ENCODE data around the gene UBL4B. TPM values are rescaled to one million over a fixed set of nuclear protein-coding genes. Genes with fewer than 3 reads are reported as not detected.

UBL4B gene
- total RNA-seq, 2 donors from 2014 or later = not detected

DNA sequence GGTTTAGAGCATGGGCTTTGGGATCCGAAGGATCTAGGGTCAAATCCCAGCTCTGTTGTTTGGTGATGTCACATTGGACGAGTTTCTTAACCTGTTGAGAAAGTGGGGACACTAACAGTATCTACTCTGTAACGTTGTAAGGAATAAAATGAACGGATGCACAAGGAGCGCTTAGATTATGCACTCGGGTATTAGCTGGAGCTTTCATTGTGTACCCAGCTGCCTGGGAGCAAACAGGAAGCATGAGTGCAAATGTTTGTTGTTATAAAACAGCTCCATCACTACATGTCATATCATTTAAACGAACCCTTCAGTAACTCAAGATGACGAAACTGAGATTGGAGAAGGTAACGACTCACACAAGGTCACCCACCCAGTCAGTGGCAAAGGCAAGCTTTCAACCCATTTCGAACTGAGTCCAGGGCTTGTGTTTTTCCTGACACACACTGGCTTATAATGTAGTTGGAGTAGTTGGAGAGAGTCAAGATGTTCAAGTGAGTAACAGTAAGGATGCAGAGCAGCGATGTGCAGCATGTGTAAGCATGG, 21.9 kb downstream of the UBL4B start:
- no peak for ATAC-seq (ENCODE audit: insufficient number of reproducible peaks, low FRiP score, low read depth)
- no peak for DNase-seq (ENCODE audit: low spot score)
- Histone ChIP-seq H3K4me1 (ENCODE audit: control insufficient read depth in 1 of 2, low read depth in 2 of 2) (peaks cover 3 to 7% of the 10 kb centered on the region in 2 donors), H3K27ac (no peak overlapping the region), H3K36me3 (no peaks in the 10 kb centered on the region), H3K9me3 (no peaks in the 10 kb centered on the region), H3K27me3 (replicated peaks; ENCODE audit: insufficient read depth) (no peaks in the 10 kb centered on the region), H3K4me3 (no peak overlapping the region)
- no peak for TF ChIP-seq CTCF (IDR thresholded peaks at IDR 0.05)

- Histone ChIP-seq H3K27ac (no peak overlapping the region), H3K27me3 (replicated peaks; ENCODE audit: insufficient read depth) (no peaks in the 10 kb centered on the region), H3K4me3 (no peak overlapping the region), H3K9me3 (no peaks in the 10 kb centered on the region), H3K4me1 (ENCODE audit: control insufficient read depth in 1 of 2, low read depth in 2 of 2) (peaks cover 0 to 2% of the 10 kb centered on the region in 2 donors), H3K36me3 (no peaks in the 10 kb centered on the region)
- DNase-seq (ENCODE audit: low spot score) (no peak), ATAC-seq (ENCODE audit: insufficient number of reproducible peaks, low FRiP score, low read depth) (no peak)
- TF ChIP-seq CTCF (IDR thresholded peaks at IDR 0.05) = no peak
Measured at GRCh38 chr1:110135246-110135645, 23.0 kb downstream of the UBL4B start.

DNA sequence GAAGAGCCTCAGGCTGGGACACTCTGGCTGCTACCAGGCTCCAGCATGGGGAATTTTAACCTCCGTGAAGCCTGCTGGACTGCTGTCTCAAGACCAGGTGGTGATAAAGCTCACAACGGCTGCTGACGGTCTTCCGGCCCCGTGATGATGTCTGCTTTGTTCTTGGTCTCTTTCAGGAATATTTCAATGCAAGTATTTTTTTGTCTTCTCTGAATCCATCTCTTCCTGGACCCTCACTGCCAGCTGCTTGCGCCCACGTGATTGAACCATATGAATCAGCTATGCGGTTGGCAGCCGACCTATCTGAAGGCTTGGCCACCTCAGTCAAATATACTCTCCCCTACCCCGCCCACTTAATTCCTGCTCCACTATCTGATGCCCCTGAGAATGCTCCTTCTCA, 23.4 kb downstream of the UBL4B start:
- no peaks in the 10 kb centered on the region for H3K36me3 ChIP-seq
- no peak overlapping the region for H3K27ac ChIP-seq
- no peaks in the 10 kb centered on the region for H3K4me1 ChIP-seq (ENCODE audit: control insufficient read depth in 1 of 2, low read depth in 2 of 2)
- DNase-seq (ENCODE audit: low spot score) (no peak), ATAC-seq (ENCODE audit: insufficient number of reproducible peaks, low FRiP score, low read depth) (no peak)
- TF ChIP-seq CTCF (IDR thresholded peaks at IDR 0.05) = no peak
- H3K9me3 ChIP-seq = no peaks in the 10 kb centered on the region
- no peaks in the 10 kb centered on the region for H3K27me3 ChIP-seq (replicated peaks; ENCODE audit: insufficient read depth)
- no peak overlapping the region for H3K4me3 ChIP-seq

DNA sequence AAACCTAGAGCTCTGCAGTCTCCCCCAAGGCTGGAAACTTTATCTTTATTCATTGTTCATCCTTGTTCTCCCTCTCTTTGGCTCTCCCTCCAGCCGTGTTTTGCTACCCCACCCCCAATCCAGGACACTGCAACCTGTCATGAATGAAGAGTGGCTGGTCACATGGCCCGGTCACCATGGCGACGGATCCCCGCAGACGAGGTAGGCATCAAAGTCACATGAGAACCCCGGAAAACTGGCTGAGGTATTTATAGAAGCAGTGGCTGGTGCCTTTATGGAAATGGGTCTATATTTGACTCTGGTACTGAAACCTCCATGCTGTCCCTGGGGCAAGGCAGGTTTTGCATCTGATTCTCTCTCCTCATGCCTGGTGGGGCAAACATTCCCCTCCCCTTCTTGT, 24.7 kb downstream of the UBL4B start:
- Histone ChIP-seq H3K36me3 (no peaks in the 10 kb centered on the region), H3K4me1 (ENCODE audit: control insufficient read depth in 1 of 2, low read depth in 2 of 2) (no peaks in the 10 kb centered on the region), H3K27ac (no peak overlapping the region), H3K27me3 (replicated peaks; ENCODE audit: insufficient read depth) (no peaks in the 10 kb centered on the region), H3K4me3 (no peak overlapping the region), H3K9me3 (no peaks in the 10 kb centered on the region)
- no peak for TF ChIP-seq CTCF (IDR thresholded peaks at IDR 0.05)
- DNase-seq (ENCODE audit: low spot score) = no peak
- ATAC-seq (ENCODE audit: insufficient number of reproducible peaks, low FRiP score, low read depth) = no peak

GRCh38 chr1:110138956-110139355, 26.7 kb downstream of the UBL4B start:
- Histone ChIP-seq H3K9me3 (no peaks in the 10 kb centered on the region), H3K27ac (no peak overlapping the region), H3K27me3 (replicated peaks; ENCODE audit: insufficient read depth) (no peaks in the 10 kb centered on the region), H3K4me1 (ENCODE audit: control insufficient read depth in 1 of 2, low read depth in 2 of 2) (no peaks in the 10 kb centered on the region), H3K4me3 (no peak overlapping the region), H3K36me3 (no peaks in the 10 kb centered on the region)
- no peak for TF ChIP-seq CTCF (IDR thresholded peaks at IDR 0.05)
- DNase-seq (ENCODE audit: low spot score) (no peak), ATAC-seq (ENCODE audit: insufficient number of reproducible peaks, low FRiP score, low read depth) (no peak)
